Tongue (tissue), 2 donors: ENCODE data around the gene MEGF9. TPM values are rescaled to one million over a fixed set of nuclear protein-coding genes. Genes with fewer than 3 reads are reported as not detected.

Experiments
- DNase-seq: peaks from one replicate; pipeline ENCODE4 v3.0.0-alpha.2; 2015
- total RNA-seq: library from RNA; depleted of rRNA; stranded (reverse); fragments of >200 nt; gene quantifications from one replicate; pipeline ENCODE4 v1.2.3, GENCODE V29; 2014

The MEGF9 gene
- total RNA-seq, 1 donor from 2014 or later: 14.4 TPM

GRCh38 chr9:120702075-120702474, 12.2 kb downstream of the MEGF9 start:
- DNase-seq: no peak

DNA sequence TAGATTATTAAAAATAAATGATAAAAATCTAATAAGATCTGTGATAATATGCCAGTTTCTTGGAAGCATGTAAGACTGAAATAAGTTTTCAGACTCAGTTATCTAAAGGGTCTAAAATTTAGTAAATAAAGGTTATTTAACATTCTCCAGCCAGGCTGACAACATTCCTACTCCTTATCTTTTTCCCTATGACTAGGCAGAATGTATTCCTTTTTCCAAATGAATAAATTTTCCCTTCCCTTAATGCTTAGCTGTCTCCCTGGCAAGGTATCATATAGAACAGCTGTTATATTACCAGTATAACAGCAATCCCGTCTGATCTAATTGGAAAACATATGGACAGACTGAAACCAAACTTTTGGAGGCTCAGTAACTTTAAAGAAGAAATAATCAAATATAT, 13.0 kb downstream of the MEGF9 start:
- DNase-seq: no peak

- no peak for DNase-seq
These were observed 15.5 kb downstream of the MEGF9 start for GRCh38 chr9:120698766-120699165.

DNA sequence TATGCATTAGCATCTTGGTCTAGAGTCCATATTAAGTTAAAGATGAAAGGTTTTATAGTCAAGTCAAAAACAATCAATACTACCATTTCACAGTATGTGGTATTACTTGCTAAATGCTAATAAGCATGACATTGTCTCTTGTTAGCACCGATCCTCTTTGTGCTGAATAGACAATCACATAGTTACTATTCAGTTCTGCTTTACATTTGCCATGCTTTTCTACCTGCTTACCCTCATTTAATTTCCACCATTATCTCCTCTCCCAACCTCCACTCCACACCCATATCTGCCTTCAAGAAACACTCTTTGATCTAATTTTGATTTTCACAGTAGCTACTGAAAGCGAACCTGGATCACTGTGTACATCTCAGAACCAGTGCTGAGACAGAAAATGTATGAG, 16.8 kb downstream of the MEGF9 start:
- DNase-seq: no peak

DNA sequence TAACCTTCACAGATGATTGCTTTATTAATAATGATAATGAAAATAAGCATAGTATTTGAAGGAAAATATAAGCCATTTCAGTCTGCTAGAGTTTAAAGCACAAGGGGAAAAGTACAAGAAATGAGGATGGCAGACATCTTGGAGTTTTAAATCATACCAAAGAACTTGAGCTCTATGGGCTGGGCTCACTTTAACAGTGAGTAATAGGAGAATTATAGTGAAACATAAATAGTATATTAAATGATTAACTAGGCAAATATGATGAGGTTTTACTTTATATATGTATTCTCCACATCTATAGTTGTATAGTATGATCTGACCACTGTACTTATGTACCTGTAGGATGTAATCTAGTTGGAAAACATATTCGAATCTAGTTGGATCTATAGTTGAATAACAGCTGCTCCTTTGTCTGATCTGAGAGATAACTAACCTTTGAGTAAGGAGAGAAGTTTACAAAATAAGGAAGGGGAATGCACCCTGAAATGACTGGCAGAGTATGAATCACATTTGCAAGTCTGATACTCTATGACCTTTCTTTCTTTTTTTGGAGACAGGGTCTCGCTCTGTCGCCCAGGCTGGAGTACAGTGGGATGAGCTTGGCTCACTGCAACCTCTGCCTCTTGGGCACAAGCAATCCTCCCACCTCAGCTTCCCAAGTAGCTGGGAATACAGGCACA, 17.6 kb downstream of the MEGF9 start:
- no peak for DNase-seq

DNA sequence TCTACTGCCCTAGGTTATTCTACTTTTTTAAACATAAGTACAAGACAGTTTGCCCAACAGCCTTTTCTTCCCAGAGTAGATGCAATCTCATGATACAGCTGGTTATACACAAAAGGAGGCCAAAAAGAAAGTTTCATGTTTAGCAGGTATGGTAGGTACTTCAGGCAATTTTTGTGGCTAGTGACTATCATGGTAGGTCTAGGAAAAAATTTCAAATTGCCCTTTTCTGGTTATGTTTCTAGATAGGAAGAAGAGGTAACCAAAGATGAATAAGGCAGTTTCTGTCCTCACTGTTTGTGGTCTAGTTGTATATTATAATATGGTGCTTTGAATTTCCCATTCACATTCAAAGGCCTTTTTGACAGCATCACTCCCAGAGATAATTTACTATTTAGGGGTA, 19.7 kb downstream of the MEGF9 start:
- DNase-seq: no peak

DNA sequence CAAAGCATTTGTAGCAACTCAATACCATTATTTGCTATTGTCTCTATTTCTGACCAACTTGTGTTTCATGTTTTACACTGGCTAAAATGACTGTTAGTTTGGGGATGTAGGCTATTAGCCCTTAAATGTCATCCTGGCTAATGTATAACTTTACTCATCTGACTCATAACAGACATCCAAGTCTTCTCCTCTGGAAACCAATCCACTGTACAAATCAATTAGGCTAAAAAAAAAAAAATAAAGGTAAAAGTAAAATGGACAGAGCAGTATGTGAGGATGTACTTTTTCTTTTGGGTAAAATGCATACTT, 20.6 kb downstream of the MEGF9 start:
- DNase-seq: no peak

DNA sequence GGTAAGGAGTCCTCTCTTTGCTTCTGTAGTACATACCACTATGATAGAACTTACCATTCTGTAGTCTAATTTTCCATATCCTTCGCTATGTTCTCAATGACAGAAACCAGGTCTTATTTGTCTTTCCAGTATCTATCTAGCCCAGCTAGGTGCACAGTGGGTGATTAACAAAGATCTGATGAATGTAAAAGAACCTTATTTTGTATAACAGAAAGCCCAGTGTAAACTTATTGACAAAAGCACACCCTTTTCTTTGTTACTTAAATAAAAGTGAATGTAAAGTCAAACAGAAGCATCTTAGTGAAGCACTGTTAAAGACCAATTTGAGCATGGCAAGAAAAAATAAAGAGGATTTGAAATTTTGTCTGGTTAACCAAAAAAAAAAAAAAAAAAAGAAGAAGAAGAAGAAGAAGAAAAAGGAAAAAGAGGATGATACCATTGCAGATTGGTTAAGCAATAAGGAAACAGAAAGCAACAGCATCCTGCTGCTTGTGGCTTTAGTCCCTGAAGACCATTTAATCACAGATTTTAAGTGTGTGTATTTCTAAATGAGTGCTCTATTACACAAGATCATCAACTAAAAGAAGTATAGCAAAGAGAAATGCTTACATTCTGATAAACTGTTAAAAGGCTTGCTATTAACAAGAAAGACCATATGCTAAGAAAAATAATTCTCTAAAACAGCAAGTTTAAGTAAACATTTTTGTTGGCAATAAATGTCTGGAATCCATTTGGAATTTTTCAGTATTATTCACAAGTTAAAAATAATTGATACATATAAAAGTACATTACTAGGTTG, 21.2 kb downstream of the MEGF9 start:
- no peak for DNase-seq

DNA sequence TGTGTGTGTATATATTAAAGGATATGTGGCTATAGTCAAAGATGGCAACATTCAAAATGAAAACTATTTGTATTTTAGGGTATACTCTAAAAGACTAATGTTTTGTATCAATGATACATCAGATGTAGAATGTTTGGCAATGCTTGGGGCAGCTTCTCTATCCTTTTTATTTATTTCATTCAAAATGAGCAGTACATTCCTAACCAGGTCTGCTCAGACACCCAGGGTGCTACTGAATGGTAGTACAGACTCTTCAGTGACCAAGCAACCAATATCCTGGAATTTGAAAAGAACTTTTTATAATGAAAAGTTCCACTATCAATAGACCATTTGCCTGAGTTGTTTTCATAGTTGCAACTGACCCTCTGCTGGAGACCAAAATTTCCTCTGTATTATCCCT, 23.9 kb downstream of the MEGF9 start:
- no peak for DNase-seq

DNA sequence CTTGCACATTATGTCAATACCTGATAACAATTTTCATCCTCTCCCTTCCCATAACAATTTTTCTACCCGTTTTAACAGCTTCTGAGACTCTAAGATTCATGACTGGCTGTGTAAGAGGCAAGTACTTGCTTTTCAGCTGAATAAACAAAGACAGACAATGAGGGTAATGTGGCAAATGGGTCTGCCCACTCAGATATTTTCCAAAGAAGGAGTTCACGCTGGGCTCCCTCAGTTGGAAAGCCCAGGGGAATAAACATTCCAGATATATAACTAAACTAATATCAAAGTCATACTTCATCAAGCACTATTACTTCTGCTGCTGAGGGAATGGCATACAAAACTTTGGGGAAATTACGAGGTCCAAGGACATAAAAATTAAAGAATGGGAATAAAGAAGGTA, 24.4 kb downstream of the MEGF9 start:
- DNase-seq: no peak

- no peak for DNase-seq
These were observed 25.5 kb downstream of the MEGF9 start for GRCh38 chr9:120688758-120689157.

- no peak for DNase-seq
These were observed 31.1 kb downstream of the MEGF9 start for GRCh38 chr9:120683150-120683549.

DNA sequence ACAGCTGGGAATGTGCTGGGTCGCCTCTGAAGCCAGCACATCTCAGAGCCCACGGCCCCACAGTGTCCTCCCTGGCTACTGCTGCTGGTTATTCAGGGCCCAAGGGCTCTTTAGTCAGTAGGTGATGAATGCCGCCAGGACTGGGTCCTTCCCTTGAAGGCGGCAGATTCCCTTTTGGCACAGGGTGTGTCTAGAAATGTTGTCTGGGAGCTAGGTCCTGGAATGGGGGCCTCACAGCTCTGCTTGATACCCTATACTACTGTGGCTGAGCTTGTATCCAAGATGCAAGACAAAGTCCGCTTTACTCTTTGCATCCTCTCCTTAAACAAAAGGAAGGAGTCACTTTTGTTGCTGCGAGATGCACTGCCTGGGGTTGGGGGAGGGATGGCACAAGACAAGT, 33.1 kb downstream of the MEGF9 start:
- DNase-seq: no peak

GRCh38 chr9:120680579-120680978, 33.7 kb downstream of the MEGF9 start:
- DNase-seq: no peak

GRCh38 chr9:120680161-120680560, 34.1 kb downstream of the MEGF9 start:
- DNase-seq: no peak

DNA sequence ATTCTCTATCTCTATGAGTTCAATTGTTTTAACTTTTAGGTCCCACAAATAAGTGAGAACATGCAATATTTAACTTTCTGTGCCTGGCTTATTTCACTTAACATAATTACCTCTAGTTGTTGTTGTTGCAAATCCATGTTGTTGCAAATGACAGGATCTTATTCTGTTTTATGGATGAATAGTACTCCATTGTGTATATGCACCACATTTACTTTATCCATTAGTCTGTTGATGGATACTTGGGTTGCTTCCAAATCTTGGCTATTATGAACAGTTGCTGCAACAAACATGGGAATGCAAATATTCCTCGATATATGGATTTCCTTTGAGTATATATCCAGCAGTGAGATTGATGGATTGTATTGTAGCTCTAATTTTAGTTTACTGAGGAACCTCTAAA, 36.3 kb downstream of the MEGF9 start:
- no peak for DNase-seq

DNA sequence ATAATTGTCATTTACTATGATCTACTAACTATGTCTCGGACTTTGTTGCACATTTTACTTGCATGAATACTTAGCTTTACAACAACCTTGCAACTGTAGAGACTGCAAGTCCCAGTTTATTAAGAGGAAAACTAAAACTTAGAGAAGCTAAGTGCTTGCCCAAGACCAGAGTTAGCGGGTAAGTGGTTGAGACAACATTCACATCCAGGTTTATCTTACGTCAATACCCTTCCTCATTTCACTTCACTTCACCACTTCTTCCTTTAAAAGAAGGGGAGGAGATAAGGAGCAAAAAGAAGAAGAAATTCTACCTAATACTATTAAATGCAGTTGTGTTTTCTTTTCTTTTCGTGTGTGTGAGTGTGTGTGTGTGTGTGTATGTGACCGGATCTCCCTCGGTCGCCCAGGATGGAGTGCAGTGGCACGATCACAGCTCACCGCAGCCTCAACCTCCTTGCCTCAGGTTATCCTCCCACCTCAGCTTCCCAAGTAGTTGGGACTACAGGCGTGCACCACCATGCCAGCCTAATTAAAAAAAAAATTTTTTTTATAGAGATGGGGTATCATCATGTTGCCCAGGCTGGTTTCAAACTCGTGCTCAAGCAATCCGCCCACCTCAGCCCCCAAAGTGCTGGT, 37.4 kb downstream of the MEGF9 start:
- DNase-seq: no peak

GRCh38 chr9:120668399-120668798, 45.9 kb downstream of the MEGF9 start:
- no peak for DNase-seq

DNA sequence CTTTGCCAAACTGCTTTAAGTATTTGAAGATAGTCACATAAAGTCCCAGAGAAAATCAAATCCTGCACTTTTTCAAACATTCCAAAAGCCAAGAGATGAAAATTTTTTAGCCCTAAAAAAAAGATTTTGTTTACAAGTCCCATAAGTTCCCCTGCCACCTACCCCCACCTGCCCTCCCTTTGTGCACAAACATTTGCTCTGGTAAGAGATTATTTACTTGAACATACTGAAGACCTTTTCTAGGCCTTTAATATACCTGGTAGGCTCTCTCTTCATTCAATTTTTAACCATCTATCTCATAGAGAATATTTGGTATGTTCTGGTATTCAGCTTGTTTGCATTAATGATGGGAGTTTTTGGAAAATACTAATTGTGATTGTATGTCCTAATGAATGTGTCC, 50.3 kb downstream of the MEGF9 start:
- no peak for DNase-seq

- no peak for DNase-seq
These were observed 50.9 kb downstream of the MEGF9 start for GRCh38 chr9:120663380-120663779.

DNA sequence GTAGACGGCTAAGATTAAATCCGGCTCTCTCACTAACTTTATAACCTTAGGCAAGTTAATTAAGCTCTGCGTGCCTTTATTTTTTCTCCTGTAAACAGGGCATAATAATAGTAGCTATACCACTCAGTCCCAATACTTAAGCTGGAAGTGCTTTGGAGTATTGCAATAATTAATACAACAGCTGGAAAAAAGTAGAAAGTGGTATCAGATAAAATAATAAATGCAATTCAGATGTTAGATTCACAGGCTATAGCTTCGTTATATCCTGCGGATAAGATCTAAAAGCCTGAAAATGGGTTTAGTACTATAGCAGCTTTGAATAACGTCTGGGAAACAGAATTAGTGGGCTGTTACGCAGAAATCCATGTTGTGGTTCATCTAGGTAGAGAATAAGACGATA, 51.8 kb downstream of the MEGF9 start:
- no peak for DNase-seq

GRCh38 chr9:120659676-120660075, 54.6 kb downstream of the MEGF9 start:
- no peak for DNase-seq

DNA sequence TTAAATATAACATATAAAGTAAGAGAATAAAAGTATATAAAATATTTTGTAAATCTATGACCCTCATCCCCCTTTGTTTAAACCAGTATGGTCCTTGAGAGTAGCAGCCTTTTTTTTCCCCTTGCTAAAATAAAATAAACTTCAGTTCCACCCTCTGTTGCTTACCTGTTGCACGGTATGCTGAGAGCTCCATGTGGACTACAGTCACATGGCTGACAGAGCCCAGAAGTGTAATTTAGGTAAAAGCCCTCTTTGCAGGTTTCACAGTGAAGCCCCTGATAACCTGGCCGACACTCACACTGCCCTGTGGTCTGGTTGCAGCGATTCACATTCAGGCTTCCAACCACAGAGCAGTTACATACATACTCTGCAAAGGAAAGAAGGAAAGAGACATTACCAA, 55.1 kb downstream of the MEGF9 start:
- DNase-seq: no peak
